ENCODE measurements around the gene PIGU.

DNA sequence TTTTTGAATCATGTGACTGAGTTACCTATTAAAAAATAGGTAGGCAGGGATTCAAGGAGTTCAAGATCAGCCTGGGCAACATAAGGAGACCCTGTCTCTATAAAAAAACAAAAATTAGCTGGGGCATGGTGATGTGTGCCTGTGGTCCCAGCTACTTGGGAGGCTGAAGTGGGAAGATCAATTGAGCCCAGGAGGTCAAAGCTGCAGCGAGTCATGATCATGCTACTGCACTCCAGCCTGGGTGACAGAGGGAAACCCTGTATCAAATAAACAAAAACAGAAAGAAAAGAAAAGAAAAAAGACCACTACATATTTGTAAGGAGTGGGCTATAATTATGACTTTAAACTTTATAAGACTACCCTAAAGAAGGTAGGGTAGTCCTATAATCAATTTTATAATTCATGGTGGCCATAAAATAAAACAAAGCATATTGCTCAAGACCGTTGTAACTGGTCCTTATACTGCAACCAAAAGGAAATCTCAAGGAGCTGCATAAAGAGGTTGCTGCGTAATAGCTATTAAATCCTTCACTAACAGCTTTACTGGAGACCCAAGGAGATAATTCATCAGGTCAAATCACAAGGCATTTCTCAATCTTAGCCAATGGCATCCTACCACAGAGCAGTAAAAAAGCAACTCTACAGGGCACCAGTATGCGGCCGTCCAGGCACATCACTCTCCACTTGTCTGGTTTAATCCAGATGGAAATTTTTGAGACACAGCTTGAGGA is 13.5 kb downstream of the PIGU start:
- TF ChIP-seq POLR2AphosphoS5 (IDR thresholded peaks at IDR 0.05; ENCODE audit: low read depth, low read length) (no peak), TAF1 (IDR thresholded peaks at IDR 0.05; ENCODE audit: borderline replicate concordance, insufficient read depth, low read length) (no peak)

Measured in PFSK-1 (cell line).